Trophoblast cell (in vitro differentiated cells and primary cell): ENCODE data around the gene GRM4.
A peak's percentile ranks its signal among the peaks of the same experiment; 100 is the strongest.

Experiments used
- DNase-seq, 2 donors: peaks; one replicate each; pipeline ENCODE4 v3.0.0-alpha.2; 2016
- H2AFZ ChIP-seq: 2 replicates; pipeline ENCODE4 v1.6.1; 2013; ENCODE audit warnings: low read length, moderate library complexity, mild to moderate bottlenecking; ENCODE audit not compliant: insufficient read depth, poor library complexity
- H2AK5ac ChIP-seq: 2 replicates; pipeline ENCODE4 v1.6.1; 2013; ENCODE audit warnings: mild to moderate bottlenecking, low read length
- H2BK120ac ChIP-seq: 2 replicates; pipeline ENCODE4 v1.6.1; 2013; ENCODE audit warnings: low read length, mild to moderate bottlenecking, moderate library complexity; ENCODE audit not compliant: insufficient read depth, poor library complexity
- H2BK12ac ChIP-seq: 2 replicates; pipeline ENCODE4 v1.6.1; 2013; ENCODE audit warnings: mild to moderate bottlenecking, low read length, moderate library complexity
- H2BK5ac ChIP-seq: 2 replicates; pipeline ENCODE4 v1.6.1; 2013; ENCODE audit warnings: low read length, low read depth, moderate library complexity, mild to moderate bottlenecking; ENCODE audit not compliant: poor library complexity
- H3K14ac ChIP-seq: 2 replicates; pipeline ENCODE4 v1.6.1; 2013; ENCODE audit warnings: mild to moderate bottlenecking, low read length
- H3K18ac ChIP-seq: 2 replicates; pipeline ENCODE4 v1.6.1; 2013; ENCODE audit warnings: mild to moderate bottlenecking, low read length
- H3K23ac ChIP-seq: 2 replicates; pipeline ENCODE4 v1.6.1; 2013; ENCODE audit warnings: low read length
- H3K27ac ChIP-seq: 2 replicates; pipeline ENCODE4 v1.5.1; 2013; ENCODE audit warnings: low read depth, mild to moderate bottlenecking, inconsistent platforms, low read length, moderate library complexity
- H3K27me3 ChIP-seq: 2 replicates; pipeline ENCODE4 v1.6.1; 2013; ENCODE audit warnings: inconsistent platforms, mild to moderate bottlenecking, low read length, moderate library complexity; ENCODE audit not compliant: insufficient read depth
- H3K36me3 ChIP-seq, 2 experiments: 1 replicate in 1 of 2; 2 replicates in 1 of 2; pipeline ENCODE4 v1.6.1; 2013; ENCODE audit warnings: low read length in 2 of 2, mild to moderate bottlenecking in 2 of 2, moderate library complexity in 1 of 2; ENCODE audit not compliant: insufficient read depth in 2 of 2, control insufficient read depth in 1 of 2
- H3K4ac ChIP-seq: 2 replicates; pipeline ENCODE4 v1.6.1; 2013; ENCODE audit warnings: low read depth, mild to moderate bottlenecking, low read length, moderate library complexity
- H3K4me1 ChIP-seq, 2 experiments: 1 replicate in 1 of 2; 2 replicates in 1 of 2; pipeline ENCODE4 v1.6.1; 2013; ENCODE audit warnings: low read length in 2 of 2, mild to moderate bottlenecking in 2 of 2, moderate library complexity in 1 of 2; ENCODE audit not compliant: insufficient read depth in 2 of 2, control insufficient read depth in 1 of 2
- H3K4me2 ChIP-seq: 2 replicates; pipeline ENCODE4 v1.6.1; 2013; ENCODE audit warnings: inconsistent platforms, mild to moderate bottlenecking, low read length, moderate library complexity
- H3K4me3 ChIP-seq: 2 replicates; pipeline ENCODE4 v1.5.1; 2013; ENCODE audit warnings: mild to moderate bottlenecking, low read depth, low read length, inconsistent platforms
- H3K79me1 ChIP-seq: one replicate; pipeline ENCODE4 v1.6.1; 2013; ENCODE audit warnings: low read length
- H3K79me2 ChIP-seq: 2 replicates; pipeline ENCODE4 v1.6.1; 2013; ENCODE audit warnings: low read length, mild to moderate bottlenecking; ENCODE audit not compliant: control insufficient read depth, insufficient read depth, poor library complexity
- H3K9ac ChIP-seq: 2 replicates; pipeline ENCODE4 v1.6.1; 2013; ENCODE audit warnings: mild to moderate bottlenecking, low read length
- H3K9me3 ChIP-seq: 2 replicates; pipeline ENCODE4 v1.6.1; 2013; ENCODE audit warnings: low read depth, mild to moderate bottlenecking, control low read depth, inconsistent platforms, low read length; ENCODE audit not compliant: insufficient read depth
- H4K12ac ChIP-seq: 2 replicates; pipeline ENCODE4 v1.6.1; 2013; ENCODE audit warnings: low read depth, mild to moderate bottlenecking, low read length, moderate library complexity
- H4K8ac ChIP-seq: 2 replicates; pipeline ENCODE4 v1.6.1; 2013; ENCODE audit warnings: low read depth, mild to moderate bottlenecking, low read length, moderate library complexity
- H4K91ac ChIP-seq: one replicate; pipeline ENCODE4 v1.6.1; 2013; ENCODE audit warnings: low read depth, mild to moderate bottlenecking, low read length, moderate library complexity
- WGBS: extraction: QIAGEN DNeasy Blood & Tissue Kit; methylation state at CpG from one replicate; pipeline ENCODE4 v1.1.7; 2013; ENCODE audit warnings: missing lambda C conversion rate; ENCODE audit not compliant: insufficient read length, insufficient coverage; ENCODE audit errors: extremely low coverage; 5-methylcytosine and 5-hydroxymethylcytosine counted together

Gene GRM4

DNA sequence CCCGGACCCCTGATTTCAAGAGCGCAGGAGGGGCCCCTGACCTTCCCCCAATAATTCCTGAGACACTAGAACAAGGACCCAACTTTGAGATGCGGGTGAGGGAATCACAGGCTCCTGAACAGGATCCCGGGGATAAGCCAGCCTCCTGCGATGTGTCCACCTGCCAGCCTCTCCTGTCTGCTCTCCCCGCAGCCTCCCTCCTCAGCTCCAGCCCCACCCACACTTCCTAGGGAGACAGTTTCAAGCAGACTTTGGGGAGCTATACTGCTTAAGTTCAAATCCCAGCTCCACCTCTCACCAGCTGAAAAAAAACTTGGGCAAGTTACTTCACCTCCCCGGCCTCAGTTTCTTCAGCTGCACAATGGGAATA is 50.8 kb downstream of the GRM4 start:
- no peak overlapping the region for H2BK12ac ChIP-seq
- H4K8ac ChIP-seq, result no peak overlapping the region
- WGBS, result no CpG with 5 or more reads among the region's 7 CpGs
- DNase-seq, result no peak
- H3K4me3 ChIP-seq, result no peak overlapping the region
- no peak overlapping the region for H2AK5ac ChIP-seq
- no peak overlapping the region for H3K9ac ChIP-seq
- H3K4me1 ChIP-seq, result peaks cover 0 to 3% of the 10 kb centered on the region in 2 experiments
- no peak overlapping the region for H3K4me2 ChIP-seq
- H3K27ac ChIP-seq, result no peak overlapping the region
- no peak overlapping the region for H3K4ac ChIP-seq
- H3K9me3 ChIP-seq, result no peaks in the 10 kb centered on the region
- H3K79me2 ChIP-seq, result no peaks in the 10 kb centered on the region
- no peaks in the 10 kb centered on the region for H3K36me3 ChIP-seq
- no peak overlapping the region for H3K14ac ChIP-seq
- H4K12ac ChIP-seq, result no peak overlapping the region
- H4K91ac ChIP-seq, result no peak overlapping the region
- no peak overlapping the region for H2BK5ac ChIP-seq
- H3K79me1 ChIP-seq, result no peaks in the 10 kb centered on the region
- no peak overlapping the region for H2AFZ ChIP-seq
- H3K18ac ChIP-seq, result no peak overlapping the region
- H2BK120ac ChIP-seq, result no peak overlapping the region
- no peaks in the 10 kb centered on the region for H3K27me3 ChIP-seq
- no peak overlapping the region for H3K23ac ChIP-seq

DNA sequence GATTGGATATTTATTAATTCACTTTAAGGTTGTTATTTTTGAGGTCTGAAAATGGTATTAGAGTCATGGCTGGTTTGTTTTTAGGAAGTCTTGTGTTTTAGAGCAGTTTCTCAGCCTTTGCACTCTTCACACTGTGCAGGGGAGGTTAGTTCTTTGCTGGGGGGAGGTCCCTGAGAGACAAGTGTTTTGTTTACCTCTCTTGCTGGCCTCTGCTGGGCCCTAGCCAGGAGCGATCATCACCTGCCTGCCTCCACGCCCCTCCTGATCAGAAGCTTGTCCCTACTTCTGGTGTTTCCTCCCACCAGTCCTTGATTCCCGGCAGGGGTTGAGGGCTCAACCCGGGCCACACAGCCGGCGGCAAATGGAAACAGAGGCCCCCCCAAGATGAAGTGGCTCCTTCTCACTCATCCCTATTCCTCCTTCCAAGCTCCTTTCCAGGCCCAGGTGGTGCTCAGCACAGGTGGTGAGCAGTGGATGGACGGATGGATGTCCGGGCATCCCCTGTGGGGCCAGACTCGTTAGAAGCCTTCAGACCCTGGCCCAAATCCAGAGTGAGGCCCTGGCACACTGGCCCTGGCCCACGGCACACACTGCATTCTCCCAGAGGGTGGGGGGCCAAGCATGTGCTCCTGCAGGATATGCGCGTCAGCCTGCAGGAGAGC is 51.3 kb downstream of the GRM4 start:
- no peak overlapping the region for H3K14ac ChIP-seq
- H3K9ac ChIP-seq, result no peak overlapping the region
- H3K27ac ChIP-seq, result no peak overlapping the region

DNA sequence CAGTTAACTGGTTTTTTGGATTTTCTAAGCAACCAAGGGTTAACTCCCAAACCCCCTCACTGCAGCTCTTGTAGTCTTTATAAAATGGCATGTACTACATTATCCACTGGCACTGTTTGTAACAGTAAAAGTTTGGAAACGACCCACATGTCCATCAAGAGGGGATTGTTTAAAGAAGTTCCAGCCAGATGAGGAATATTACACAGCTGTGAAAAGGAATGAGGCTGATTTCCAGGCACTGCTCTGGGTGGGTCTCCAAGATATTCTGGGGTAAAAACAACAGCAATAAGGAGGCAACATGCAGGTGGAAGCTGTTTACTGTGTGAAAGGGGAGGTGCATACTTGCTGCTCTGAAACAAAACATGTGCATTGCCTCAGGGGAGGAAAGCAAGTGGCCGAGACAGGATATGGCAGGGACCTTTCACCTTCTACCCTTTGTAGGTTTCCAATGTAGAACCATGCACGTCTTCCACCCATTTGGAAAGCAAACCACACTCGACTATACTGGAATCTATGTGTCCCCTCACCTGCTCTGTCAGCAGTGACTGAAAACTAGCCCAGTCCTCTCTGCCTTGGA is 51.9 kb downstream of the GRM4 start:
- Histone ChIP-seq H3K4me1 (peaks cover 0 to 3% of the 10 kb centered on the region in 2 experiments), H3K27me3 (no peaks in the 10 kb centered on the region), H3K9ac (no peak overlapping the region), H2AK5ac (no peak overlapping the region), H3K4me3 (no peak overlapping the region), H2BK5ac (no peak overlapping the region), H2BK12ac (no peak overlapping the region), H3K4me2 (no peak overlapping the region), H3K79me2 (no peaks in the 10 kb centered on the region), H3K14ac (no peak overlapping the region), H4K12ac (no peak overlapping the region), H3K4ac (no peak overlapping the region), H4K91ac (no peak overlapping the region), H3K18ac (no peak overlapping the region), H4K8ac (no peak overlapping the region), H3K9me3 (no peaks in the 10 kb centered on the region), H2AFZ (no peak overlapping the region), H3K79me1 (no peaks in the 10 kb centered on the region), H3K36me3 (no peaks in the 10 kb centered on the region), H3K27ac (no peak overlapping the region), H3K23ac (no peak overlapping the region), H2BK120ac (no peak overlapping the region)
- no CpG with 5 or more reads among the region's 4 CpGs for WGBS
- peak; percentile 36 to 72 for DNase-seq

More for the DNA sequence above, 51.3 kb downstream of the GRM4 start:
- H2AK5ac ChIP-seq, result no peak overlapping the region
- no peak overlapping the region for H3K4ac ChIP-seq
- no peak overlapping the region for H2BK120ac ChIP-seq
- no peak overlapping the region for H4K8ac ChIP-seq
- no peaks in the 10 kb centered on the region for H3K9me3 ChIP-seq
- no peak overlapping the region for H2AFZ ChIP-seq
- peaks cover 0 to 3% of the 10 kb centered on the region in 2 experiments for H3K4me1 ChIP-seq
- H3K4me2 ChIP-seq, result no peak overlapping the region
- H4K91ac ChIP-seq, result no peak overlapping the region
- DNase-seq, result no peak
- no peak overlapping the region for H2BK12ac ChIP-seq
- H2BK5ac ChIP-seq, result no peak overlapping the region
- H3K18ac ChIP-seq, result no peak overlapping the region
- H3K79me1 ChIP-seq, result no peaks in the 10 kb centered on the region
- no CpG with 5 or more reads among the region's 12 CpGs for WGBS
- no peak overlapping the region for H3K4me3 ChIP-seq
- no peak overlapping the region for H4K12ac ChIP-seq
- H3K27me3 ChIP-seq, result no peaks in the 10 kb centered on the region
- H3K23ac ChIP-seq, result no peak overlapping the region
- no peaks in the 10 kb centered on the region for H3K79me2 ChIP-seq
- H3K36me3 ChIP-seq, result no peaks in the 10 kb centered on the region

DNA sequence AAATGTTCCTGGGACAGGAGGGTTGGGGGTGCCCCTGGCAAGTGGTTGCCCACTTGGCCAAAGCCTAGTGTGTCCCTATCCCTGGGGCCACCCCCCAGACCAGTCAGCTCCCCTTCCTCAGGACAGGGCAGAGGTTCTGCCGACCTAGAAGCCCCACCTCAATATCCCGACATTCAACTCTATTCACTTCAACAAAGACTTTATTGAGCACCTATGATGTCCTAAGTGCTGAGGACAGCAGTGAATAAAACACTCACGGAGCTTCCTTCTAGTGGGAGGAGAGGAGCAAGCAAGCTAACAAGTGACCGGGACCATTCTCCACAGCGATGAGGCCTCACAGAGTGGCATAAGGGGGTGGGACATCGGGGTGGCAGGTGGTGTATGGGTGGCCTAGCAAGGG is 52.7 kb downstream of the GRM4 start:
- Histone ChIP-seq H2AK5ac (no peak overlapping the region), H2BK120ac (no peak overlapping the region), H3K14ac (no peak overlapping the region), H2BK12ac (no peak overlapping the region), H3K79me1 (no peaks in the 10 kb centered on the region), H2AFZ (no peak overlapping the region), H3K9ac (no peak overlapping the region), H3K36me3 (no peaks in the 10 kb centered on the region), H4K91ac (peak overlapping the region; percentile 12), H4K8ac (no peak overlapping the region), H3K4me2 (no peak overlapping the region), H3K23ac (no peak overlapping the region), H3K4ac (no peak overlapping the region), H3K79me2 (no peaks in the 10 kb centered on the region), H4K12ac (no peak overlapping the region), H2BK5ac (no peak overlapping the region), H3K4me3 (no peak overlapping the region), H3K18ac (no peak overlapping the region), H3K9me3 (no peaks in the 10 kb centered on the region), H3K27me3 (no peaks in the 10 kb centered on the region), H3K4me1 (peaks cover 0 to 3% of the 10 kb centered on the region in 2 experiments), H3K27ac (no peak overlapping the region)
- WGBS, result no CpG with 5 or more reads among the region's 6 CpGs
- no peak for DNase-seq
